ENCODE results near the gene ELFN2.

DNA sequence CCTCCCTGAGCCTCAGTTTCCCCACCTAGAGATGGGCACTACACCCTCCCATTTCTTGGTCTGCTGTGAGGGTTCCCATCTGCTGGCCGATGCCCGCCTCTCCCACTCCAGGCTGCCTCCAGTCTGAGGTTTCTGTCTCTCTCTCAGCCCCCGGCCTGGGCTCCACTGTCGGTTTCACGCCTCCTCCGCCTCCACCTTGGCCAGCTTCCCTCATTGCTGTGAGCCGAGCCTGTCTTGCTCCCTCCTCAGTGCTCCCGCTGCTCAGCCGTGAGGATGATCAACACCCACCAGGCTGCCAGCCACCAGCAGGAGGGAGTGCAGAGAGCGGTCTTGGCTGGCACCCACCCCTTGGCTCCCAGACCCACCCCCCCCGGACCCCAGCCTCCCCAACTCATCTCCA, 83.9 kb downstream of the ELFN2 start:
- TF ChIP-seq EP300 (IDR thresholded peaks at IDR 0.05) (no peak), HEYL (CRISPR knock-in tag; IDR thresholded peaks at IDR 0.05) (no peak), CTCF (IDR thresholded peaks at IDR 0.05) (no peak), RNF2 (IDR thresholded peaks at IDR 0.05; ENCODE audit: borderline replicate concordance, low read depth) (no peak), POLR2A (IDR thresholded peaks at IDR 0.05; ENCODE audit: low read length) (no peak), JUN (IDR thresholded peaks at IDR 0.05) (no peak)
- TF ChIP-seq, protein P1, sequence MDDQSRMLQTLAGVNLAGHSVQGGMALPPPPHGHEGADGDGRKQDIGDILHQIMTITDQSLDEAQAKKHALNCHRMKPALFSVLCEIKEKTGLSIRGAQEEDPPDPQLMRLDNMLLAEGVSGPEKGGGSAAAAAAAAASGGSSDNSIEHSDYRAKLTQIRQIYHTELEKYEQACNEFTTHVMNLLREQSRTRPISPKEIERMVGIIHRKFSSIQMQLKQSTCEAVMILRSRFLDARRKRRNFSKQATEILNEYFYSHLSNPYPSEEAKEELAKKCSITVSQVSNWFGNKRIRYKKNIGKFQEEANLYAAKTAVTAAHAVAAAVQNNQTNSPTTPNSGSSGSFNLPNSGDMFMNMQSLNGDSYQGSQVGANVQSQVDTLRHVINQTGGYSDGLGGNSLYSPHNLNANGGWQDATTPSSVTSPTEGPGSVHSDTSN (IDR thresholded peaks at IDR 0.05): no peak

Measured in A549 (cell line).